ENCODE results near the gene SLC41A2.

Gene SLC41A2

DNA sequence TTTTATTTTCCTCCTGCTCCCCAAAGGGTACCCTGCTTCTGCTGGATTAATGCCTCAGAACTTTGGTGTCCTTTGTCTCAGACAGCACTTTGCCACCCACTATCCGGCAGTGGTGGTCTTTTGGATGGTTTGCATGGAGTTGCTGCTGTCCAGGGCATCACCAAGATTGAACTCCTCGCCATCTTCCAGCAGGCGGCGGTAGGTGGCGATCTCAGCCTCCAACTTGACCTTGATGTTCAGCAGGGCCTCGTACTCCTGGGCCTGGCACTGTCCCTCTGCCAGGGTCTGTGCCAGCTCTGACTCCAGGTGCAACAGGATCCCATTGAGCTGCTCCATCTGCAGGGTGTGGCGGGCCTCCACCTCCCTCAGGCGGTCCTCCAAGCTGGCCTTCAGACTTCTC lies 18.6 kb upstream of the SLC41A2 start:
- no peaks in the 10 kb centered on the region for H3K36me3 Mint-ChIP-seq (ENCODE audit: low read depth)
- no peaks in the 10 kb centered on the region for H3K9me3 Mint-ChIP-seq
- TF ChIP-seq, protein P1, sequence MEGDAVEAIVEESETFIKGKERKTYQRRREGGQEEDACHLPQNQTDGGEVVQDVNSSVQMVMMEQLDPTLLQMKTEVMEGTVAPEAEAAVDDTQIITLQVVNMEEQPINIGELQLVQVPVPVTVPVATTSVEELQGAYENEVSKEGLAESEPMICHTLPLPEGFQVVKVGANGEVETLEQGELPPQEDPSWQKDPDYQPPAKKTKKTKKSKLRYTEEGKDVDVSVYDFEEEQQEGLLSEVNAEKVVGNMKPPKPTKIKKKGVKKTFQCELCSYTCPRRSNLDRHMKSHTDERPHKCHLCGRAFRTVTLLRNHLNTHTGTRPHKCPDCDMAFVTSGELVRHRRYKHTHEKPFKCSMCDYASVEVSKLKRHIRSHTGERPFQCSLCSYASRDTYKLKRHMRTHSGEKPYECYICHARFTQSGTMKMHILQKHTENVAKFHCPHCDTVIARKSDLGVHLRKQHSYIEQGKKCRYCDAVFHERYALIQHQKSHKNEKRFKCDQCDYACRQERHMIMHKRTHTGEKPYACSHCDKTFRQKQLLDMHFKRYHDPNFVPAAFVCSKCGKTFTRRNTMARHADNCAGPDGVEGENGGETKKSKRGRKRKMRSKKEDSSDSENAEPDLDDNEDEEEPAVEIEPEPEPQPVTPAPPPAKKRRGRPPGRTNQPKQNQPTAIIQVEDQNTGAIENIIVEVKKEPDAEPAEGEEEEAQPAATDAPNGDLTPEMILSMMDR (IDR thresholded peaks at IDR 0.05; ENCODE audit: unreplicated experiment in 3 of 3), result no peak
- H3K4me1 Mint-ChIP-seq, result no peaks in the 10 kb centered on the region
- no peak overlapping the region for H3K27ac Mint-ChIP-seq
- H3K4me3 Mint-ChIP-seq, result no peak overlapping the region
- H3K27me3 Mint-ChIP-seq (ENCODE audit: low read depth), result no peaks in the 10 kb centered on the region

DNA sequence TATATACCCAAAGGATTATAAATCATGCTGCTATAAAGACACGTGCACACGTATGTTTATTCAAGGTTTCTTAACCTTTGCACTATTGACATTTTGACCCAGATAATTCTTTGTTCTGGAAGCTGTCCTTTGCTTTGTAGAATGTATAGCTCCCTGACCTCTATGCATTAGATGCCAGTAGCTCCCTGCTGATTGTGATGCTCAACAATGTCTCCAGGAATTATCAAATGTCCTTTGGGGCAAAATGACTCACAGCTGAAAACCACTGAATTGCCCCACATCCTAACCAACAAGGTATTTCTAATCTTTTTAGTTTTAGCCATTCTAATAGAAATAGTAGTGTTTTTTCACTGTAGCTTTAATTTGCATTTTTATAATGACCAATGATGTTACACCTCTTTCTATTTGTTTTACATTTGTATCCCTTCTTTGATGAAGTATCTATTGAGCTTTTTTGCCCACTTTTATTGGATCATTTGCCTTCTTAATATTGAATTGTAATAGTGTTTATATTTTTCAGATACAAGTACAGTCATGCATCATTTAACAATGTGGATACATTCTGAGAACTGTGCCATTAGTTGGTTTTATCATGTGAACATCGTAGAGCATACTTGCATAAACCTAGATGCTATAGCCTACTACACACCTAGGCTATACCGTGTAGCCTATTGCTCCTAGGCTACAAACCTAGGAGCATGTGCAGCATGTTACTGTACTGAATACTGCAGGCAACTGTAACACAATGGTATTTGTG lies 17.7 kb upstream of the SLC41A2 start:
- H3K9me3 Mint-ChIP-seq, result no peaks in the 10 kb centered on the region
- H3K36me3 Mint-ChIP-seq (ENCODE audit: low read depth), result no peaks in the 10 kb centered on the region
- no peak overlapping the region for H3K4me3 Mint-ChIP-seq
- TF ChIP-seq, protein P1 (IDR thresholded peaks at IDR 0.05; ENCODE audit: unreplicated experiment in 3 of 3), result no peak
- no peak overlapping the region for H3K27ac Mint-ChIP-seq
- H3K4me1 Mint-ChIP-seq, result no peaks in the 10 kb centered on the region
- H3K27me3 Mint-ChIP-seq (ENCODE audit: low read depth), result no peaks in the 10 kb centered on the region

DNA sequence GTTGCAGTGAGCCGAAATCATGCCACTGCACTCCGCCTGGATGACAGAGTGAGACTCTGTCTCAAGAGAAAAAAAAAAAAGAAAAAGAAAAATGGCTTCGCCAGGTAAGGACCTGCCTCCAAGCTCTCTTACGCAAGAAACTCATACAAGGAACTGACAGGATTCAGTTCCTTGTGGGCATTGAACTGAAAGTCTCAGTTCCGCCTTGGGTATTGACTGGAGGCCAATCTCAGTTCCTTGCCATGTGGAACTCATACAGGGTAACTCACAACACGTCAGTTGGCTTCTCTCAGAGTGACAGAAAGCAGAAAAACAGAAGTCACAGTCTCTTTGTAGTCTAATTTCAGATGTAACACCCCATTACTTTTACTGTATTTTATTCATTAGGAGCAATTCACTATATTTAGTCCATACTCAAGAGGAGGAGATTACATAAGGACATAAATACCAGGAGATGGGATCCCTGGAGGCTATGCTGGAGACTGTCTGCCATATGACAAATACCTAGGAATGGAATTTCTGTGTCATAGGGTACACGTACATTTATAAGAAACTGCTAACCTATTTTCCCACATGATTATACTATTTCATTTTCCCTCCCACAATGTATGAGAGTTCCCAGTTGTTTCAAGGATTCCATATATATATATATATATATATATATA lies 16.7 kb upstream of the SLC41A2 start:
- Mint-ChIP-seq H3K4me1 (no peaks in the 10 kb centered on the region), H3K27ac (no peak overlapping the region), H3K4me3 (no peak overlapping the region), H3K27me3 (ENCODE audit: low read depth) (no peaks in the 10 kb centered on the region), H3K9me3 (no peaks in the 10 kb centered on the region), H3K36me3 (ENCODE audit: low read depth) (no peaks in the 10 kb centered on the region)
- TF ChIP-seq, protein P1 (IDR thresholded peaks at IDR 0.05; ENCODE audit: unreplicated experiment in 3 of 3), result no peak

DNA sequence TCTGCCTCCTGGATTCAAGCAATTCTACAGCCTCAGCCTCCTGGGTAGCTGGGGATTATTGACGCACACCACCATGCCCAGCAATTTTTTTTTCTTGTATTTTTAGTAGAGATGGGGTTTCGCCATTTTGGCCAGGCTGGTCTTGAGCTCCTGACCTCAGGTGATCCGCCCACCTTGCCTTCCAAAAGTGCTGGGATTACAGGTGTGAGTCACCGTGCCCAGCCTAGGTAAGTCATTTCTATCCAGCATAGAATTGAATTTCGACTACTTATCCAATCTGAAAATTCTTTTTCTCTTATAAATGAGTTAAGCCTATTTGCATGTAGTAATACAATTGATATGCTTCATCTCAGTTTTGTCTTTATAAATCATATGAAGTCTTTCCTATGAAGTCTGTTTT lies 15.2 kb upstream of the SLC41A2 start:
- Mint-ChIP-seq H3K27me3 (ENCODE audit: low read depth) (no peaks in the 10 kb centered on the region), H3K4me1 (no peaks in the 10 kb centered on the region), H3K9me3 (no peaks in the 10 kb centered on the region), H3K4me3 (no peak overlapping the region), H3K27ac (no peak overlapping the region), H3K36me3 (ENCODE audit: low read depth) (no peaks in the 10 kb centered on the region)
- TF ChIP-seq, protein P1 (IDR thresholded peaks at IDR 0.05; ENCODE audit: unreplicated experiment in 3 of 3), result no peak

DNA sequence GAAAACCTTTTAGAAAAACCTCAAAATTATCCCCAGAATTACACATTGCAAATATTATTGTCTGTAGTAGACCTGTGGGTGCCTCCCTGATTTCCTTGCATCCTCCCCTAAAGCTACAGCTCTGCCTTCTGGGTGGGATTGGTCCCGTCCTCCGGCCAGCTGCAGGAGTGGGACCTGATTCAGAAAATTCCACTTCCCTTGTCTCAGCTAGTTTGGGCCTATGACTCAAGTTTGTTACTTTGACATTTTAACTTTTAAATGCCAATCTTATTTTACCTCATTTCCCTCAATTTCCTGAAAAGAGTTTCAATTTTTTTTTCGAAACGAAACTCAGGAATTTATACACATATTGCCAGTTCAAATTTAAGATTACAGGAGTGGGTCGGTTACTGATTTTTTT lies 13.2 kb upstream of the SLC41A2 start:
- no peaks in the 10 kb centered on the region for H3K36me3 Mint-ChIP-seq (ENCODE audit: low read depth)

More for the DNA sequence above, 13.2 kb upstream of the SLC41A2 start:
- no peak overlapping the region for H3K4me3 Mint-ChIP-seq
- H3K27ac Mint-ChIP-seq, result no peak overlapping the region
- TF ChIP-seq, protein P1 (IDR thresholded peaks at IDR 0.05; ENCODE audit: unreplicated experiment in 3 of 3), result no peak
- H3K9me3 Mint-ChIP-seq, result no peaks in the 10 kb centered on the region
- no peaks in the 10 kb centered on the region for H3K27me3 Mint-ChIP-seq (ENCODE audit: low read depth)
- H3K4me1 Mint-ChIP-seq, result no peaks in the 10 kb centered on the region
